Measurements from ENCODE around the gene MEOX1. TPM values are rescaled to one million over a fixed set of nuclear protein-coding genes. Genes with fewer than 3 reads are reported as not detected.

MEOX1 gene
- total and polyA plus RNA-seq, 2 of the 4 experiments (the other 2 are of a cell fraction) = 0.48 to 0.72 TPM

DNA sequence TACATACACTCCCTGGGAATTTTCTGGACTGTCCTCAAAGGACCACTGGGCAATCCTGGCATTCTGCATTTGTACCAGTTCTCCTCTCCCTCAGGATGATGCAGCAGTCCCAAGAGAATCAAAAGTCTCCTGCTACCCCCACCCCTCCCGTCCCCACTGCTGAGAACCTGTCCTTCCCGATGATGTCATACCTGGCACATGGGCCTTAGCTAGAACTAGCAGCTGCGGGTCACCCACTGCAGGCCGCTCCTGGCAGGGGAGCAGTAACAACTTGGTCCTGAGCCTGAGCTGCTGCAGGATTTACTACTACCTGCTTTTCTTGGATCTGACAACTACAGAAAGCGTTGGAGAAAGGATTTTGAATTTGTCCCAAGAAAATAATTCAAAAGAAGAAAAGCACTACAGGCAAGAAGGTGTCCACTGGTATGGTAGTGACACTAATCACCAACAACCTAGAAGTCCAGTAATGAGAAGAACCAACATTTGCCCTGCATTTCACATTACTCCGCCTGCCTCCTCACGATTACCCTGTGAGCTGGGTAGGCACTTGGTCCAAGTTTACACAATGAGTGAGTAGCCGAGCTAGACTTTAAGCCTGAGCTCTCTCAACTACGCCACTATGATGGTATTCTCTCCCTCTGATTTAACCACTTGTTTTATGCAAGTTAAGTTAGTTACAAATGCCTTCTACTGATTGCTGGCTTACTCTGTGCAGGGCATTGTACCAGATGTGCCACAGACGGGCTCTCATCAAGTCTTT, 60.3 kb downstream of the MEOX1 start:
- Histone ChIP-seq H2AFZ (replicated peaks; ENCODE audit: low read length, poor library complexity) (peak overlapping the region; percentile 46), H3K27ac (ENCODE audit: insufficient read depth, low read length) (no peak overlapping the region)
- POLR2A ChIA-PET (ENCODE audit: unreplicated experiment) = no interaction called here

More for the DNA sequence above, 60.3 kb downstream of the MEOX1 start:
- Histone ChIP-seq H3K4me2 (ENCODE audit: low read depth, low read length) (no peak overlapping the region), H3K27me3 (ENCODE audit: control insufficient read depth, insufficient read depth, low read length) (peaks cover 5% of the 10 kb centered on the region; the same call in 1 of the 2 replicates), H4K8ac (ENCODE audit: low read depth in 2 of 2, low read length in 2 of 2) (no peak overlapping the region), H3K18ac (ENCODE audit: low read depth, low read length) (no peak overlapping the region), H3K4me3 (ENCODE audit: insufficient read depth, low read depth, low read length) (no peak overlapping the region), H3K56ac (ENCODE audit: extremely low read depth, insufficient read depth, low read length) (no peak overlapping the region), H4K5ac (ENCODE audit: low read depth, low read length) (no peak overlapping the region), H3K4me1 (ENCODE audit: control insufficient read depth, insufficient read depth, low read length) (peaks cover 7% of the 10 kb centered on the region), H3K9me1 (ENCODE audit: insufficient read depth, low read length) (0 out of 2 replicates have a peak, but pooled peaks cover 3% of the 10 kb centered on the region), H4K91ac (ENCODE audit: insufficient read depth, low read depth, low read length) (no peak overlapping the region), H2AK5ac (ENCODE audit: low read depth, low read length) (no peak overlapping the region), H3K9me3 (ENCODE audit: control insufficient read depth, insufficient read depth, low read length) (peaks cover 4% of the 10 kb centered on the region), H3K23ac (ENCODE audit: low read depth, low read length) (peak overlapping the region; percentile 9; the same call in 1 of the 2 replicates), H3K36me3 (ENCODE audit: control insufficient read depth, insufficient read depth, low read length) (no peaks in the 10 kb centered on the region), H2BK20ac (ENCODE audit: low read depth, low read length) (no peak overlapping the region), H4K20me1 (ENCODE audit: insufficient read depth, low read length) (no peaks in the 10 kb centered on the region), H3K14ac (replicated peaks; ENCODE audit: low read depth, low read length) (no peak overlapping the region), H2AK9ac (replicated peaks; ENCODE audit: low read depth, low read length, poor library complexity) (no peak overlapping the region), H3K9ac (ENCODE audit: low read depth, low read length) (no peak overlapping the region), H2BK15ac (ENCODE audit: low read depth, low read length) (peak overlapping the region; percentile 38; the same call in 1 of the 3 replicates), H3K79me1 (ENCODE audit: low read depth in 1 of 2, low read length in 2 of 2) (no peaks in the 10 kb centered on the region), H2BK120ac (ENCODE audit: low read depth, low read length) (no peak overlapping the region), H2BK5ac (ENCODE audit: low read depth, low read length, poor library complexity, severe bottlenecking) (no peak overlapping the region), H3K4ac (ENCODE audit: low read depth, low read length) (no peak overlapping the region)
- in situ Hi-C loops (cut with MboI; ENCODE audit: low sequenced_read_pairs) = no loop called here
- dilution Hi-C loops (cut with HindIII; ENCODE audit: low sequenced_read_pairs, unreplicated experiment) = no loop called here
- no TSS peak for BruUV-seq (replicated peaks)
- 56% methylated on average over 4 of the region's 10 CpGs; no CpG with 5 or more reads in 1 of the 2 experiments for WGBS, 2 experiments (ENCODE audit: extremely low coverage in 2 of 2, insufficient read length in 1 of 2)
- TF ChIP-seq, protein P1, sequence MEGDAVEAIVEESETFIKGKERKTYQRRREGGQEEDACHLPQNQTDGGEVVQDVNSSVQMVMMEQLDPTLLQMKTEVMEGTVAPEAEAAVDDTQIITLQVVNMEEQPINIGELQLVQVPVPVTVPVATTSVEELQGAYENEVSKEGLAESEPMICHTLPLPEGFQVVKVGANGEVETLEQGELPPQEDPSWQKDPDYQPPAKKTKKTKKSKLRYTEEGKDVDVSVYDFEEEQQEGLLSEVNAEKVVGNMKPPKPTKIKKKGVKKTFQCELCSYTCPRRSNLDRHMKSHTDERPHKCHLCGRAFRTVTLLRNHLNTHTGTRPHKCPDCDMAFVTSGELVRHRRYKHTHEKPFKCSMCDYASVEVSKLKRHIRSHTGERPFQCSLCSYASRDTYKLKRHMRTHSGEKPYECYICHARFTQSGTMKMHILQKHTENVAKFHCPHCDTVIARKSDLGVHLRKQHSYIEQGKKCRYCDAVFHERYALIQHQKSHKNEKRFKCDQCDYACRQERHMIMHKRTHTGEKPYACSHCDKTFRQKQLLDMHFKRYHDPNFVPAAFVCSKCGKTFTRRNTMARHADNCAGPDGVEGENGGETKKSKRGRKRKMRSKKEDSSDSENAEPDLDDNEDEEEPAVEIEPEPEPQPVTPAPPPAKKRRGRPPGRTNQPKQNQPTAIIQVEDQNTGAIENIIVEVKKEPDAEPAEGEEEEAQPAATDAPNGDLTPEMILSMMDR (conservative IDR thresholded peaks at IDR 0.05; ENCODE audit: low read depth, low read length) = no peak
- TF ChIP-seq, protein P2, sequence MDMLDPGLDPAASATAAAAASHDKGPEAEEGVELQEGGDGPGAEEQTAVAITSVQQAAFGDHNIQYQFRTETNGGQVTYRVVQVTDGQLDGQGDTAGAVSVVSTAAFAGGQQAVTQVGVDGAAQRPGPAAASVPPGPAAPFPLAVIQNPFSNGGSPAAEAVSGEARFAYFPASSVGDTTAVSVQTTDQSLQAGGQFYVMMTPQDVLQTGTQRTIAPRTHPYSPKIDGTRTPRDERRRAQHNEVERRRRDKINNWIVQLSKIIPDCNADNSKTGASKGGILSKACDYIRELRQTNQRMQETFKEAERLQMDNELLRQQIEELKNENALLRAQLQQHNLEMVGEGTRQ (IDR thresholded peaks at IDR 0.05; ENCODE audit: low read depth, low read length) = no peak
- no peak for TF ChIP-seq MXI1 (IDR thresholded peaks at IDR 0.05; ENCODE audit: borderline replicate concordance, low read depth, low read length)
- intact Hi-C loops (cut with micrococcal nuclease) = no loop called here
- ATAC-seq (ENCODE audit: low read depth) = no peak
- DNase-seq = peak; percentile 51
- CTCF ChIA-PET = interaction anchor here (0.7 kb wide), 1 partner anchor 97 kb away, joined by 6 read pairs; no protein-coding TSS in a partner anchor

All from IMR-90 (cell line).